Measurements from ENCODE around the gene THRB.

DNA sequence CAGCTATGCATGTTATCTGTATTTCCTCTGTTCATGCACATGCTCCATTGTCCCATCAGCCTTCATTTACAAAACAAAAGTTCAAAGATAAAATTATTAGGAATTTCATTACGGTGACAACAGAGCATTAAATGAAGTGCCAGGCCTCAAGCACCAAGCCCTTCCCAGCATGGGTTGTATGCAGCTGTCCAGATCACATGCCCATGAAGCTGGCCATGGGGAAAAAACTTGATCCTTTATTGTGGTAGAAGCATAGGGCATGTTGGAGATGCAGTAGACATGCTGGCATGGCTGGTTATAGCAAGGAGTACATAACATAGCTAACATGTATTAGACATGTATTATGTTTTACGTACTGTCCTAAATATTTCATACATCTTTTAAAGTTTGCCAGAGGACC is 4.1 kb upstream of the THRB start:
- TF ChIP-seq, protein P1, sequence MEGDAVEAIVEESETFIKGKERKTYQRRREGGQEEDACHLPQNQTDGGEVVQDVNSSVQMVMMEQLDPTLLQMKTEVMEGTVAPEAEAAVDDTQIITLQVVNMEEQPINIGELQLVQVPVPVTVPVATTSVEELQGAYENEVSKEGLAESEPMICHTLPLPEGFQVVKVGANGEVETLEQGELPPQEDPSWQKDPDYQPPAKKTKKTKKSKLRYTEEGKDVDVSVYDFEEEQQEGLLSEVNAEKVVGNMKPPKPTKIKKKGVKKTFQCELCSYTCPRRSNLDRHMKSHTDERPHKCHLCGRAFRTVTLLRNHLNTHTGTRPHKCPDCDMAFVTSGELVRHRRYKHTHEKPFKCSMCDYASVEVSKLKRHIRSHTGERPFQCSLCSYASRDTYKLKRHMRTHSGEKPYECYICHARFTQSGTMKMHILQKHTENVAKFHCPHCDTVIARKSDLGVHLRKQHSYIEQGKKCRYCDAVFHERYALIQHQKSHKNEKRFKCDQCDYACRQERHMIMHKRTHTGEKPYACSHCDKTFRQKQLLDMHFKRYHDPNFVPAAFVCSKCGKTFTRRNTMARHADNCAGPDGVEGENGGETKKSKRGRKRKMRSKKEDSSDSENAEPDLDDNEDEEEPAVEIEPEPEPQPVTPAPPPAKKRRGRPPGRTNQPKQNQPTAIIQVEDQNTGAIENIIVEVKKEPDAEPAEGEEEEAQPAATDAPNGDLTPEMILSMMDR (IDR thresholded peaks at IDR 0.05; ENCODE audit: low read length), result no peak
- no peak for TF ChIP-seq EZH2 (IDR thresholded peaks at IDR 0.05; ENCODE audit: borderline replicate concordance, low read length)
